ENCODE data around the gene RNF126. TPM values are rescaled to one million over a fixed set of nuclear protein-coding genes. Genes with fewer than 3 reads are reported as not detected.

The RNF126 gene
- total and polyA plus RNA-seq, 2 of the 4 experiments (the other 2 are of a cell fraction): 7.0 to 27.4 TPM

DNA sequence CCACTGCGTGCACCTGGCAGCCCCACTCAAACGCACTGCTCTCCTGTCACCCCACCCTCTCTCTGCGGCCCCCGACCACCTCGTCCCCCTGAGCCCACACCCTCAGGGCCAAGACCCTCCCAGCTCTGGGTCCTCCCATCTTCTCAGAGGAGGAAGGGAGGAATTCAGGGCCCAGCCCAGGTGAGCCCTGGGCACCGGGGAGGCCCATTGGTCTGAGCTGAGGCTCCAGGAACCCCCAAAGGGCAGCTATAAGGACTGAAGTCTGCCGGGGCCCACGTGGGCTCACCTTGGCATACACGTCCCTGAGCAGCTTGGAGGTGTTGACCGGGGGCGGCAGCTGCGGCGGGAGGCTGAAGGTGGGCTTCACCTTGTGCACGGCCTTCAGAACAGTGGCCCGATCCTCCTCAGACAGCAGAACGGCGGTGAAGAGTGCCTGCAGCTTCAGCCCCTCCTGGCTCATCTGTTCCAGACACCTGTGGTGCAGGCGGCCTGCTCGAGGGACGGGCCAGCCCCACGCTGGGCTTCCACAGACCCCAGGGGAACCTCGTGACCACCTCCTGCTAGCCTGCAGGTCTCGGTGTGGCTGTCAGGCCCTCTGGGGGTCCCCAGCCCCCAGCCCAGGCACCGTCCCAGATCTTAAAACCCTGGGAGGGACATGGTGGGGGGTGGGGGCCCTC is 38.4 kb downstream of the RNF126 start:
- no peak overlapping the region for H4K5ac ChIP-seq (ENCODE audit: low read depth, low read length)
- no peak overlapping the region for H3K4me2 ChIP-seq (ENCODE audit: low read depth, low read length)
- POLR2A ChIA-PET (ENCODE audit: unreplicated experiment): no interaction called here
- no peak overlapping the region for H2BK120ac ChIP-seq (ENCODE audit: low read depth, low read length)
- no peak overlapping the region for H2BK5ac ChIP-seq (ENCODE audit: low read depth, low read length, poor library complexity, severe bottlenecking)
- H2AK5ac ChIP-seq (ENCODE audit: low read depth, low read length): no peak overlapping the region
- CTCF ChIA-PET: no interaction called here
- H4K91ac ChIP-seq (ENCODE audit: insufficient read depth, low read depth, low read length): no peak overlapping the region
- no peak overlapping the region for H2AK9ac ChIP-seq (replicated peaks; ENCODE audit: low read depth, low read length, poor library complexity)
- no peak overlapping the region for H3K56ac ChIP-seq (ENCODE audit: extremely low read depth, insufficient read depth, low read length)
- H3K14ac ChIP-seq (replicated peaks; ENCODE audit: low read depth, low read length): no peak overlapping the region
- TF ChIP-seq NFE2L2 (IDR thresholded peaks at IDR 0.05; ENCODE audit: low read depth, low read length): no peak
- no peak for TF ChIP-seq SMC3 (IDR thresholded peaks at IDR 0.05; ENCODE audit: low read depth, low read length)
- TF ChIP-seq, protein P1, sequence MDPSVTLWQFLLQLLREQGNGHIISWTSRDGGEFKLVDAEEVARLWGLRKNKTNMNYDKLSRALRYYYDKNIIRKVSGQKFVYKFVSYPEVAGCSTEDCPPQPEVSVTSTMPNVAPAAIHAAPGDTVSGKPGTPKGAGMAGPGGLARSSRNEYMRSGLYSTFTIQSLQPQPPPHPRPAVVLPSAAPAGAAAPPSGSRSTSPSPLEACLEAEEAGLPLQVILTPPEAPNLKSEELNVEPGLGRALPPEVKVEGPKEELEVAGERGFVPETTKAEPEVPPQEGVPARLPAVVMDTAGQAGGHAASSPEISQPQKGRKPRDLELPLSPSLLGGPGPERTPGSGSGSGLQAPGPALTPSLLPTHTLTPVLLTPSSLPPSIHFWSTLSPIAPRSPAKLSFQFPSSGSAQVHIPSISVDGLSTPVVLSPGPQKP (IDR thresholded peaks at IDR 0.05; ENCODE audit: borderline replicate concordance, low read depth, low read length): no peak
- no peak for TF ChIP-seq FOS (IDR thresholded peaks at IDR 0.05; ENCODE audit: low read depth, low read length)
- no peak for TF ChIP-seq POLR2A (IDR thresholded peaks at IDR 0.05; ENCODE audit: low read depth, low read length)
- H3K23ac ChIP-seq (ENCODE audit: low read depth, low read length): no peak overlapping the region
- no peaks in the 10 kb centered on the region for H3K9me1 ChIP-seq (ENCODE audit: insufficient read depth, low read length)
- H3K9ac ChIP-seq (ENCODE audit: low read depth, low read length): no peak overlapping the region
- H3K4me1 ChIP-seq (ENCODE audit: control insufficient read depth, insufficient read depth, low read length): no peaks in the 10 kb centered on the region
- H3K27me3 ChIP-seq (ENCODE audit: control insufficient read depth, insufficient read depth, low read length): no peaks in the 10 kb centered on the region
- no peak overlapping the region for H2BK20ac ChIP-seq (ENCODE audit: low read depth, low read length)
- H4K8ac ChIP-seq (ENCODE audit: low read depth in 2 of 2, low read length in 2 of 2): no peak overlapping the region
- H3K79me1 ChIP-seq (ENCODE audit: low read depth in 1 of 2, low read length in 2 of 2): peaks cover 0 to 7% of the 10 kb centered on the region in 2 experiments; a peak in 1 of 4 replicates
- BruUV-seq (replicated peaks): no TSS peak
- ATAC-seq (ENCODE audit: low read depth) (no peak), DNase-seq (no peak)
- no peaks in the 10 kb centered on the region for H3K9me3 ChIP-seq (ENCODE audit: control insufficient read depth, insufficient read depth, low read length)
- no peak overlapping the region; the same call in 1 of the 2 replicates for H3K27ac ChIP-seq (ENCODE audit: insufficient read depth, low read length)
- no peak overlapping the region for H2AFZ ChIP-seq (replicated peaks; ENCODE audit: low read length, poor library complexity)
- H3K18ac ChIP-seq (ENCODE audit: low read depth, low read length): no peak overlapping the region
- intact Hi-C loops (cut with micrococcal nuclease): no loop called here
- in situ Hi-C loops (cut with MboI; ENCODE audit: low sequenced_read_pairs): no loop called here
- dilution Hi-C loops (cut with HindIII; ENCODE audit: low sequenced_read_pairs, unreplicated experiment): no loop called here
- peaks cover 35% of the 10 kb centered on the region for H3K36me3 ChIP-seq (ENCODE audit: control insufficient read depth, insufficient read depth, low read length)
- H3K4ac ChIP-seq (ENCODE audit: low read depth, low read length): no peak overlapping the region
- 100% methylated on average over 2 of the region's 24 CpGs; no CpG with 5 or more reads in 1 of the 2 experiments for WGBS, 2 experiments (ENCODE audit: extremely low coverage in 2 of 2, insufficient read length in 1 of 2)
- H4K20me1 ChIP-seq (ENCODE audit: insufficient read depth, low read length): peaks cover 3% of the 10 kb centered on the region
- H3K4me3 ChIP-seq (ENCODE audit: insufficient read depth, low read depth, low read length): no peak overlapping the region
- no peak overlapping the region for H2BK15ac ChIP-seq (ENCODE audit: low read depth, low read length)
